Neural cell (in vitro differentiated cells): ENCODE measurements around the gene TEX38. TPM values are rescaled to one million over a fixed set of nuclear protein-coding genes. Genes with fewer than 3 reads are reported as not detected.
"Not testable (repeated sequence)": the region's sequence is repeated elsewhere in the genome, so short reads cannot be mapped to it uniquely, and the experiment has no call there.

ENCODE experiments used
- H2AFZ ChIP-seq: fragments of 200-600, 300-800 bp; sonication (generic), shearing (Covaris generic); 2 replicates; pipeline ENCODE4 v1.6.0; 2014; ENCODE audit warnings: low read depth, mild to moderate bottlenecking, antibody characterized with exemption, low read length, moderate library complexity
- H3F3A ChIP-seq: fragments of 200-600 bp; shearing (Covaris generic); 2 replicates; pipeline ENCODE4 v1.6.1; 2016; ENCODE audit warnings: mild to moderate bottlenecking, moderate library complexity, mixed read lengths, antibody characterized with exemption, low read length; ENCODE audit not compliant: insufficient read depth, poor library complexity, severe bottlenecking
- H3K27ac ChIP-seq: fragments of 200-600, 300-800 bp; sonication (generic), shearing (Covaris generic); 2 replicates; pipeline ENCODE4 v1.5.1; 2014; ENCODE audit warnings: mild to moderate bottlenecking, low read length, moderate library complexity
- H3K27me3 ChIP-seq: fragments of 300-800, 200-600 bp; sonication (generic), shearing (Covaris generic); 2 replicates; pipeline ENCODE4 v1.6.0; 2014; ENCODE audit warnings: mild to moderate bottlenecking, low read depth, low read length, moderate library complexity; ENCODE audit not compliant: insufficient read depth
- H3K36me3 ChIP-seq: fragments of 300-800, 200-600 bp; sonication (generic), shearing (Covaris generic); 2 replicates; pipeline ENCODE4 v1.5.1; 2014; ENCODE audit warnings: mild to moderate bottlenecking, antibody characterized with exemption, low read length, moderate library complexity; ENCODE audit not compliant: insufficient read depth
- H3K4me2 ChIP-seq: fragments of 300-800, 200-600 bp; sonication (generic), shearing (Covaris generic); 2 replicates; pipeline ENCODE4 v1.6.0; 2014; ENCODE audit warnings: mild to moderate bottlenecking, low read length
- H3K4me3 ChIP-seq: fragments of 300-800, 200-600 bp; sonication (generic), shearing (Covaris generic); 2 replicates; pipeline ENCODE4 v1.5.1; 2014; ENCODE audit warnings: mild to moderate bottlenecking, low read length, moderate library complexity
- H3K79me2 ChIP-seq: fragments of 200-600 bp; shearing (Covaris generic); replicated peaks from 2 replicates; pipeline ENCODE4 v1.6.0; 2014; ENCODE audit warnings: mild to moderate bottlenecking, low read length, moderate library complexity; ENCODE audit not compliant: insufficient read depth
- H3K9ac ChIP-seq: fragments of 300-800, 200-600 bp; sonication (generic), shearing (Covaris generic); 2 replicates; pipeline ENCODE4 v1.6.1; 2016; ENCODE audit warnings: mild to moderate bottlenecking, low read length, mixed read lengths
- H3K9me2 ChIP-seq: fragments of 200-600 bp; shearing (Covaris generic); 2 replicates; pipeline ENCODE4 v1.6.1; 2016; ENCODE audit warnings: mild to moderate bottlenecking, low read length, mixed read lengths; ENCODE audit not compliant: insufficient read depth
- H3K9me3 ChIP-seq: fragments of 200-600, 300-800 bp; sonication (generic), shearing (Covaris generic); 2 replicates; pipeline ENCODE4 v1.6.1; 2016; ENCODE audit warnings: mild to moderate bottlenecking, mixed run types, low read length, moderate library complexity, mixed read lengths
- H4K20me1 ChIP-seq: fragments of 200-600 bp; shearing (Covaris generic); 2 replicates; pipeline ENCODE4 v1.6.1; 2016; ENCODE audit warnings: mild to moderate bottlenecking, mixed run types; ENCODE audit not compliant: insufficient read depth
- CTCF ChIP-seq: fragments of 450-650 bp; IDR thresholded peaks from 2 replicates; pipeline ENCODE4 v1.5.1; 2014; ENCODE audit warnings: antibody characterized with exemption, mild to moderate bottlenecking, moderate library complexity; ENCODE audit not compliant: poor library complexity, severe bottlenecking
- EP300 ChIP-seq: fragments of 450-650 bp; conservative IDR thresholded peaks from 2 replicates; pipeline ENCODE4 v1.6.1; 2014; ENCODE audit warnings: antibody characterized with exemption, mild to moderate bottlenecking, moderate library complexity; ENCODE audit not compliant: poor library complexity, severe bottlenecking
- EZH2 ChIP-seq: fragments of 200-600, 300-800 bp; shearing (Covaris generic), sonication (generic); IDR thresholded peaks from 2 replicates; pipeline ENCODE4 v1.6.1; 2014; ENCODE audit warnings: antibody characterized with exemption, low read length, borderline replicate concordance, mild to moderate bottlenecking; ENCODE audit not compliant: insufficient read depth, poor library complexity, severe bottlenecking
- MXI1 ChIP-seq: fragments of 450-650 bp; conservative IDR thresholded peaks from 2 replicates; pipeline ENCODE4 v1.6.1; 2014; ENCODE audit warnings: antibody characterized with exemption, mild to moderate bottlenecking; ENCODE audit not compliant: poor library complexity, severe bottlenecking
- POLR2AphosphoS5 ChIP-seq: IDR thresholded peaks from 2 replicates; pipeline ENCODE4 v1.6.1; 2012
- RAD21 ChIP-seq: fragments of 450-650 bp; conservative IDR thresholded peaks from 2 replicates; pipeline ENCODE4 v1.6.1; 2014; ENCODE audit warnings: antibody characterized with exemption, mild to moderate bottlenecking, moderate library complexity
- SMC3 ChIP-seq: fragments of 450-650 bp; conservative IDR thresholded peaks from 2 replicates; pipeline ENCODE4 v1.6.1; 2014; ENCODE audit warnings: antibody characterized with exemption, mild to moderate bottlenecking, moderate library complexity; ENCODE audit not compliant: poor library complexity
- TAF1 ChIP-seq: IDR thresholded peaks from 2 replicates; pipeline ENCODE4 v1.6.1; 2012; ENCODE audit warnings: low read depth
- polyA plus RNA-seq: library from polyadenylated mRNA; depleted of rRNA; stranded (reverse); fragments of >200 nt; gene quantifications from 2 replicates; pipeline ENCODE4 v1.2.3, GENCODE V29; 2014
- TF ChIP-seq, protein P1 (sequence below): IDR thresholded peaks from 2 replicates; pipeline ENCODE4 v1.6.1; 2012; ENCODE audit warnings: borderline replicate concordance

The TEX38 gene
- polyA plus RNA-seq, 1 donor from 2014 or later: not detected

- H3K9me3 ChIP-seq: peaks cover 6% of the 10 kb centered on the region
- H2AFZ ChIP-seq: no peak overlapping the region
- H3K4me3 ChIP-seq: no peak overlapping the region
- no peaks in the 10 kb centered on the region for H3K27me3 ChIP-seq
- H3K79me2 ChIP-seq: no peaks in the 10 kb centered on the region
- H4K20me1 ChIP-seq: no peaks in the 10 kb centered on the region
- no peak overlapping the region for H3K9ac ChIP-seq
- H3K4me2 ChIP-seq: no peak overlapping the region
- TF ChIP-seq SMC3 (no peak), RAD21 (no peak), POLR2AphosphoS5 (no peak)
- H3K27ac ChIP-seq: no peak overlapping the region
- no peaks in the 10 kb centered on the region for H3F3A ChIP-seq
- no peaks in the 10 kb centered on the region for H3K9me2 ChIP-seq
- peaks cover 25% of the 10 kb centered on the region for H3K36me3 ChIP-seq
Measured at GRCh38 chr1:46654012-46654411, 17.6 kb upstream of the TEX38 start.

GRCh38 chr1:46654698-46655097, 17.0 kb upstream of the TEX38 start:
- H4K20me1 ChIP-seq, H3K4me3 ChIP-seq, H3K27ac ChIP-seq, H3K9ac ChIP-seq, H3F3A ChIP-seq, H3K4me2 ChIP-seq, H3K79me2 ChIP-seq, H3K9me3 ChIP-seq, H2AFZ ChIP-seq, H3K27me3 ChIP-seq, H3K9me2 ChIP-seq: not testable (repeated sequence)
- peaks cover 18% of the 10 kb centered on the region for H3K36me3 ChIP-seq

DNA sequence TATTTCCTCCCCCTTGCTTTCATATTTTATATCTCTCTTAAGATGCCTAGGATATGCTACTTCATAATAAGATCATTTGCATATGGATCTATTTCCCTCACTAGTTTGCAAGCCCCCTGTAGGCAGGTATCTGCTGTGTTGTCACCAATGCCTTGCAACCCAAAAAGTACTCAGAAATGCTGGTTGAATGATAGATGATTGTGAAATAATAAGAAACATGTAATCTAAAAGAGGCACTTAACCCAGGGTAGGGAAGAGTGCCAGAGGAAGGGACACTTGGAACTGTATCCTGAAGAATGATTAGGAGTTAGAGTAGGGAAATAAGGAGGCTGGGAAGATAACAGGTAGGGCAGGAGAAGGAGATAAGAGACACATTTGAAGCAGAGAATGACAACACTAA, 15.8 kb upstream of the TEX38 start:
- Histone ChIP-seq H3K4me3 (no peak overlapping the region), H3K4me2 (no peak overlapping the region), H3K9me3 (no peaks in the 10 kb centered on the region), H3F3A (no peaks in the 10 kb centered on the region), H3K27me3 (no peaks in the 10 kb centered on the region), H3K9me2 (no peaks in the 10 kb centered on the region), H3K36me3 (peaks cover 10% of the 10 kb centered on the region), H2AFZ (no peak overlapping the region), H4K20me1 (no peaks in the 10 kb centered on the region), H3K27ac (no peak overlapping the region), H3K9ac (no peak overlapping the region), H3K79me2 (no peaks in the 10 kb centered on the region)
- TF ChIP-seq TAF1 (no peak), CTCF (no peak), RAD21 (no peak), EZH2 (no peak), POLR2AphosphoS5 (no peak), SMC3 (no peak), EP300 (no peak), MXI1 (no peak)
- TF ChIP-seq, protein P1, sequence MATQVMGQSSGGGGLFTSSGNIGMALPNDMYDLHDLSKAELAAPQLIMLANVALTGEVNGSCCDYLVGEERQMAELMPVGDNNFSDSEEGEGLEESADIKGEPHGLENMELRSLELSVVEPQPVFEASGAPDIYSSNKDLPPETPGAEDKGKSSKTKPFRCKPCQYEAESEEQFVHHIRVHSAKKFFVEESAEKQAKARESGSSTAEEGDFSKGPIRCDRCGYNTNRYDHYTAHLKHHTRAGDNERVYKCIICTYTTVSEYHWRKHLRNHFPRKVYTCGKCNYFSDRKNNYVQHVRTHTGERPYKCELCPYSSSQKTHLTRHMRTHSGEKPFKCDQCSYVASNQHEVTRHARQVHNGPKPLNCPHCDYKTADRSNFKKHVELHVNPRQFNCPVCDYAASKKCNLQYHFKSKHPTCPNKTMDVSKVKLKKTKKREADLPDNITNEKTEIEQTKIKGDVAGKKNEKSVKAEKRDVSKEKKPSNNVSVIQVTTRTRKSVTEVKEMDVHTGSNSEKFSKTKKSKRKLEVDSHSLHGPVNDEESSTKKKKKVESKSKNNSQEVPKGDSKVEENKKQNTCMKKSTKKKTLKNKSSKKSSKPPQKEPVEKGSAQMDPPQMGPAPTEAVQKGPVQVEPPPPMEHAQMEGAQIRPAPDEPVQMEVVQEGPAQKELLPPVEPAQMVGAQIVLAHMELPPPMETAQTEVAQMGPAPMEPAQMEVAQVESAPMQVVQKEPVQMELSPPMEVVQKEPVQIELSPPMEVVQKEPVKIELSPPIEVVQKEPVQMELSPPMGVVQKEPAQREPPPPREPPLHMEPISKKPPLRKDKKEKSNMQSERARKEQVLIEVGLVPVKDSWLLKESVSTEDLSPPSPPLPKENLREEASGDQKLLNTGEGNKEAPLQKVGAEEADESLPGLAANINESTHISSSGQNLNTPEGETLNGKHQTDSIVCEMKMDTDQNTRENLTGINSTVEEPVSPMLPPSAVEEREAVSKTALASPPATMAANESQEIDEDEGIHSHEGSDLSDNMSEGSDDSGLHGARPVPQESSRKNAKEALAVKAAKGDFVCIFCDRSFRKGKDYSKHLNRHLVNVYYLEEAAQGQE: no peak
